OCI-LY1 (cell line): Measurements from ENCODE around the gene EGFL8.

ENCODE experiments used
- EZH2 ChIP-seq: fragments of 200-600 bp; sonication (generic), shearing (Covaris generic); IDR thresholded peaks from 2 replicates; pipeline ENCODE4 v1.8.0; 2017; ENCODE audit warnings: borderline replicate concordance, mixed run types, mild to moderate bottlenecking, antibody characterized with exemption, low read length, moderate library complexity, mixed read lengths
- TF ChIP-seq, protein P1 (sequence below): fragments of 200-600 bp; sonication (generic), shearing (Covaris generic); IDR thresholded peaks from 2 replicates; pipeline ENCODE4 v1.5.1; 2017; ENCODE audit warnings: mild to moderate bottlenecking, antibody characterized with exemption, low read length, moderate library complexity, mixed read lengths

DNA sequence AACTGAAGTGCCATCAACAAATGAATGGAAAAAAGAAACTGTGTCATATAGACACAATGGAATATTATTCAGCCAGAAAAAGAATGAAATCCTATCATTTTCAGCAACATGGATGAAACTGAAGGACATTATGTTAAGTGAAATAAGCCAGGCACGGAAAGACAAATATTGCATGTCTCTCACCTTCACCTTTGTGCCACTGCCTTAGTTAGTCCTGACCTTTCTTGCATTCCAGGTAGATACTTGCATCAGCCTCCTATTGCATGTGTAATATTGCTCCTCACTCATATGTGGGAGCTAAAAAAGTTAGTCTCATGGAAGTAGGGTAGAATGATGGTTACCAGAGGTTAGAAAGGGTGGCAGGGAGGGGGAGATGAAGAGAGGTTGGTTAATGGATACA is 44.6 kb downstream of the EGFL8 start:
- TF ChIP-seq, protein P1, sequence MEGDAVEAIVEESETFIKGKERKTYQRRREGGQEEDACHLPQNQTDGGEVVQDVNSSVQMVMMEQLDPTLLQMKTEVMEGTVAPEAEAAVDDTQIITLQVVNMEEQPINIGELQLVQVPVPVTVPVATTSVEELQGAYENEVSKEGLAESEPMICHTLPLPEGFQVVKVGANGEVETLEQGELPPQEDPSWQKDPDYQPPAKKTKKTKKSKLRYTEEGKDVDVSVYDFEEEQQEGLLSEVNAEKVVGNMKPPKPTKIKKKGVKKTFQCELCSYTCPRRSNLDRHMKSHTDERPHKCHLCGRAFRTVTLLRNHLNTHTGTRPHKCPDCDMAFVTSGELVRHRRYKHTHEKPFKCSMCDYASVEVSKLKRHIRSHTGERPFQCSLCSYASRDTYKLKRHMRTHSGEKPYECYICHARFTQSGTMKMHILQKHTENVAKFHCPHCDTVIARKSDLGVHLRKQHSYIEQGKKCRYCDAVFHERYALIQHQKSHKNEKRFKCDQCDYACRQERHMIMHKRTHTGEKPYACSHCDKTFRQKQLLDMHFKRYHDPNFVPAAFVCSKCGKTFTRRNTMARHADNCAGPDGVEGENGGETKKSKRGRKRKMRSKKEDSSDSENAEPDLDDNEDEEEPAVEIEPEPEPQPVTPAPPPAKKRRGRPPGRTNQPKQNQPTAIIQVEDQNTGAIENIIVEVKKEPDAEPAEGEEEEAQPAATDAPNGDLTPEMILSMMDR, result no peak
- no peak for TF ChIP-seq EZH2
